ENCODE results near the gene AOC2. TPM values are rescaled to one million over a fixed set of nuclear protein-coding genes. Genes with fewer than 3 reads are reported as not detected.

The AOC2 gene
- total RNA-seq, 1 experiment from 2014 or later: 3.7 TPM

DNA sequence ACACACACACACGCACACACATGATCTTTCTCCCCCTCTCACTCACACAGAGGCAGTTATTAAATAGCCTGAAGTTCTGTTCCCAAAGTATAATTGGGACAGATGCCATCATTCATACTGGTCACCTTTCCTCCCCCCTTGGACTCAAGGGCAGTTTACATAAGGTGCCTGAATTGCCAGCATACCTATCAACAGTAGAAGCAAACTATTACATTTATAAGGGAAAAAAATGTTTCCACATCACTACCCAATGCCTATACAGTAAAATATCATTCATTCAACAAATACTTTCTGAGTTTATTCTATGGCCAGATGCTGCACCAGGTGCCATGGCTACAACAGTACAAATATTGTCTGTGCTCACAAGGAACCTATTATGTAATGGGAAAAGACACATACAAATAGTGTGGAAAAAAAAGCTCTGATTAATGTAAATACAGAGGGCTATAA lies 39.4 kb upstream of the AOC2 start:
- H4K20me1 ChIP-seq (ENCODE audit: insufficient read depth): no peaks in the 10 kb centered on the region
- no peak overlapping the region for H3K4me2 ChIP-seq
- intact Hi-C loops (cut with micrococcal nuclease; ENCODE audit: unreplicated experiment): no loop called here
- 0 out of 2 replicates have a peak, but pooled peaks cover under 1% of the 10 kb centered on the region for H3K36me3 ChIP-seq (ENCODE audit: low read depth)
- DNase-seq: peak in 1 of 2 experiments; percentile 79
- CTCF ChIA-PET: no interaction called here
- H3K4me1 ChIP-seq (replicated peaks; ENCODE audit: insufficient read depth): no peaks in the 10 kb centered on the region
- no peaks in the 10 kb centered on the region for H3K9me3 ChIP-seq (ENCODE audit: insufficient read depth, low read depth)
- POLR2A ChIA-PET (ENCODE audit: unreplicated experiment): no interaction called here
- no peak overlapping the region for H3K27ac ChIP-seq
- H3K79me2 ChIP-seq (ENCODE audit: low read depth): no peaks in the 10 kb centered on the region
- no peak for TF ChIP-seq EZH2 (IDR thresholded peaks at IDR 0.05; ENCODE audit: low read depth)
- TF ChIP-seq, protein P1, sequence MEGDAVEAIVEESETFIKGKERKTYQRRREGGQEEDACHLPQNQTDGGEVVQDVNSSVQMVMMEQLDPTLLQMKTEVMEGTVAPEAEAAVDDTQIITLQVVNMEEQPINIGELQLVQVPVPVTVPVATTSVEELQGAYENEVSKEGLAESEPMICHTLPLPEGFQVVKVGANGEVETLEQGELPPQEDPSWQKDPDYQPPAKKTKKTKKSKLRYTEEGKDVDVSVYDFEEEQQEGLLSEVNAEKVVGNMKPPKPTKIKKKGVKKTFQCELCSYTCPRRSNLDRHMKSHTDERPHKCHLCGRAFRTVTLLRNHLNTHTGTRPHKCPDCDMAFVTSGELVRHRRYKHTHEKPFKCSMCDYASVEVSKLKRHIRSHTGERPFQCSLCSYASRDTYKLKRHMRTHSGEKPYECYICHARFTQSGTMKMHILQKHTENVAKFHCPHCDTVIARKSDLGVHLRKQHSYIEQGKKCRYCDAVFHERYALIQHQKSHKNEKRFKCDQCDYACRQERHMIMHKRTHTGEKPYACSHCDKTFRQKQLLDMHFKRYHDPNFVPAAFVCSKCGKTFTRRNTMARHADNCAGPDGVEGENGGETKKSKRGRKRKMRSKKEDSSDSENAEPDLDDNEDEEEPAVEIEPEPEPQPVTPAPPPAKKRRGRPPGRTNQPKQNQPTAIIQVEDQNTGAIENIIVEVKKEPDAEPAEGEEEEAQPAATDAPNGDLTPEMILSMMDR (conservative IDR thresholded peaks at IDR 0.05): no peak
- no peak overlapping the region for H2AFZ ChIP-seq
- H3K4me3 ChIP-seq: no peak overlapping the region
- no TSS peak for BruUV-seq (replicated peaks)
- H3F3A ChIP-seq (ENCODE audit: insufficient read depth, low read depth): peaks cover 7% of the 10 kb centered on the region; the same call in 1 of the 2 replicates
- H3K27me3 ChIP-seq (ENCODE audit: insufficient read depth, low read depth): no peaks in the 10 kb centered on the region
- H3K9me2 ChIP-seq (ENCODE audit: insufficient read depth): no peaks in the 10 kb centered on the region

DNA sequence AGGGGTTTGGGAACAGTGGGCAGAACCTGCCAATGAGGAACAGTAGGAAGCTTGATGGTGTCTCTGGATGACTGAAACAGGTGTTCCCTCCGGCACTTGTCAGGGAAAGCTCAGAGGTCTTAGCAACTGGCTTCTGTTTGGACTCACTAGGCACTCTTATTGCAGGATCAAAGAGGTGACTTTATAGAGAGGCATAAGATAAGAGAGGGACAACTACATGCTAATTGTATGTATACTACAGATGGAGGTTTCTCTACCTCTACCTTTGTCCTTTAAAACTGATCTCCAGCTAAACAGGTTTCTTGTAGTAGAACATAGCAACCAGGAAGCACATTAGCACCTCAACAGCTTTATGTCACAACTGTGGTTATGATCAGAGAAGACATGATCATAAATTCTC lies 38.1 kb upstream of the AOC2 start:
- 0 out of 2 replicates have a peak, but pooled peaks cover 10% of the 10 kb centered on the region for H3K36me3 ChIP-seq (ENCODE audit: low read depth)
- peaks cover 12% of the 10 kb centered on the region; the same call in 1 of the 2 replicates for H3F3A ChIP-seq (ENCODE audit: insufficient read depth, low read depth)
- no peaks in the 10 kb centered on the region for H3K4me1 ChIP-seq (replicated peaks; ENCODE audit: insufficient read depth)
- ChIA-PET POLR2A (ENCODE audit: unreplicated experiment) (no interaction called here), CTCF (no interaction called here)
- BruUV-seq (replicated peaks): no TSS peak
- no peaks in the 10 kb centered on the region for H3K27me3 ChIP-seq (ENCODE audit: insufficient read depth, low read depth)
- H2AFZ ChIP-seq: no peak overlapping the region
- no peaks in the 10 kb centered on the region for H4K20me1 ChIP-seq (ENCODE audit: insufficient read depth)
- no peak for TF ChIP-seq EZH2 (IDR thresholded peaks at IDR 0.05; ENCODE audit: low read depth)
- TF ChIP-seq, protein P1 (conservative IDR thresholded peaks at IDR 0.05): no peak
- H3K79me2 ChIP-seq (ENCODE audit: low read depth): no peaks in the 10 kb centered on the region
- no peaks in the 10 kb centered on the region for H3K9me2 ChIP-seq (ENCODE audit: insufficient read depth)
- no peak overlapping the region for H3K4me2 ChIP-seq
- no peak overlapping the region for H3K4me3 ChIP-seq
- intact Hi-C loops (cut with micrococcal nuclease; ENCODE audit: unreplicated experiment): no loop called here
- H3K27ac ChIP-seq: no peak overlapping the region
- DNase-seq: no peak
- no peaks in the 10 kb centered on the region for H3K9me3 ChIP-seq (ENCODE audit: insufficient read depth, low read depth)

DNA sequence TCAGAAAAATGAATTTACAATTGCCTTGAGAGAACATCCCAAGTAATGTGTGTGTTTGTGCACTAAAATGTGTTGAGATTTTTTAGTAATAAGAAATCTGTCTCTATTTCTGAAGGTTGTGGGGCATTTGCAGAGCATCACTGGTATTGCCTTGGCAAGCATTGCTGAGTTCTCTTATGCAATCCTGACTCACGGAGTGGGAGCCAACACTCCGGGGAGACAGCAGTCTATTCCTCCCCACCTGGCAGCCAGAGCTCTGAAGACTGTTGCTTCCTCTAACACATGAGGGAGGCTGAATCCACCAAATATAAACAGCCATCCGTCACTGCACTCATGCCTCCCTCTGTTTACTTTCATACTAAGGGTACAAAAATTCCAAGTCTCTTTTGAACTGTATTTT lies 35.1 kb upstream of the AOC2 start:
- Histone ChIP-seq H4K20me1 (ENCODE audit: insufficient read depth) (no peaks in the 10 kb centered on the region), H3K9me3 (ENCODE audit: insufficient read depth, low read depth) (no peaks in the 10 kb centered on the region), H2AFZ (no peak overlapping the region), H3K27ac (no peak overlapping the region), H3K79me2 (ENCODE audit: low read depth) (no peaks in the 10 kb centered on the region), H3K4me1 (replicated peaks; ENCODE audit: insufficient read depth) (no peaks in the 10 kb centered on the region), H3F3A (ENCODE audit: insufficient read depth, low read depth) (peaks cover 12% of the 10 kb centered on the region; the same call in 1 of the 2 replicates), H3K4me3 (no peak overlapping the region), H3K27me3 (ENCODE audit: insufficient read depth, low read depth) (no peaks in the 10 kb centered on the region), H3K9me2 (ENCODE audit: insufficient read depth) (no peaks in the 10 kb centered on the region), H3K4me2 (no peak overlapping the region), H3K36me3 (ENCODE audit: low read depth) (peaks cover 10% of the 10 kb centered on the region; the same call in 1 of the 2 replicates)
- no TSS peak for BruUV-seq (replicated peaks)
- TF ChIP-seq, protein P1 (conservative IDR thresholded peaks at IDR 0.05): no peak
- no peak for TF ChIP-seq EZH2 (IDR thresholded peaks at IDR 0.05; ENCODE audit: low read depth)
- ChIA-PET CTCF (interaction anchor here (0.5 kb wide), 1 partner anchor 66 kb away, joined by 3 read pairs; no protein-coding TSS in a partner anchor), POLR2A (ENCODE audit: unreplicated experiment) (interaction anchor here (0.7 kb wide), 1 partner anchor 15 kb away, joined by 6 read pairs; the partner anchor contains the start of gene BECN1)
- no peak for DNase-seq
- intact Hi-C loops (cut with micrococcal nuclease; ENCODE audit: unreplicated experiment): no loop called here
